Glomerular endothelial cell (primary cell): ENCODE results near the gene MED7. TPM values are rescaled to one million over a fixed set of nuclear protein-coding genes. Genes with fewer than 3 reads are reported as not detected.

Experiments
- DNase-seq: peaks from one replicate; pipeline ENCODE4 v3.0.0-alpha.2; 2011; ENCODE audit warnings: low read depth, low spot score; ENCODE audit errors: extremely low read depth
- total RNA-seq: library from RNA; depleted of rRNA; stranded (reverse); fragments of >200 nt; gene quantifications from 2 replicates; pipeline ENCODE4 v1.2.3, GENCODE V29; 2015

MED7 gene
- total RNA-seq, 1 donor from 2014 or later = 9.7 TPM

GRCh38 chr5:157108976-157109375 lies 33.7 kb downstream of the MED7 start, which contains the start of gene HAVCR2:
Gene HAVCR2 (minus strand): TSS chr5:157109044. CDS start chr5:157108983, 61 bp downstream.
- DNase-seq = no peak

- no peak for DNase-seq
These were observed 35.2 kb downstream of the MED7 start for GRCh38 chr5:157107508-157107907.

- no peak for DNase-seq
These were observed 35.8 kb downstream of the MED7 start for GRCh38 chr5:157106630-157107461.

GRCh38 chr5:157100140-157100679 lies 42.5 kb downstream of the MED7 start:
- DNase-seq = no peak

- DNase-seq = no peak
These were observed 54.2 kb downstream of the MED7 start for GRCh38 chr5:157088342-157088990.

Other genes with a start within 250 kb of the MED7 start
- gene TIMD4, start 179.6 kb downstream of the MED7 start, total RNA-seq = not detected in 2 replicates
- gene HAVCR1, start 83.7 kb downstream of the MED7 start, total RNA-seq = 0.15 TPM in 1 of 2 replicates, not detected in the other
- not detected in 2 replicates for gene HAVCR2, start 33.8 kb downstream of the MED7 start, total RNA-seq
- gene GARIN3, start 23.4 kb upstream of the MED7 start, total RNA-seq = not detected in 2 replicates
- gene ITK, start 38.0 kb upstream of the MED7 start, total RNA-seq = not detected in 2 replicates
- gene CYFIP2, start 123.3 kb upstream of the MED7 start, total RNA-seq = 26.7 and 47.5 TPM in 2 replicates